SK-N-SH (cell line): ENCODE measurements around the gene POLR2A. TPM values are rescaled to one million over a fixed set of nuclear protein-coding genes. Genes with fewer than 3 reads are reported as not detected.
A peak's percentile ranks its signal among the peaks of the same experiment; 100 is the strongest.

ENCODE experiments used
- CTCF ChIA-PET: fragments of 300-600, 350-600 bp; formaldehyde crosslinking; extraction: SDS; loops from one replicate; lab custom pipeline; 2021; lab: Yijun Ruan, JAX
- POLR2A ChIA-PET: fragments of 350-600 bp; sonication (Branson Sonifier 250); formaldehyde crosslinking; extraction: SDS; loops from one replicate; lab custom pipeline; 2020; ENCODE audit warnings: antibody characterized with exemption, inconsistent platforms; lab: Yijun Ruan, JAX
- DNase-seq: peaks from one replicate; pipeline ENCODE4 v3.0.0; 2012
- H2AFZ ChIP-seq: fragments of 200-600 bp; sonication (generic); 2 replicates; pipeline ENCODE4 v1.8.1; 2016; ENCODE audit warnings: antibody characterized with exemption, mild to moderate bottlenecking, low read depth
- H3F3A ChIP-seq: fragments of 200-600 bp; sonication (generic); replicated peaks from 2 replicates; pipeline ENCODE3; 2016; ENCODE audit warnings: antibody characterized with exemption, mild to moderate bottlenecking; ENCODE audit not compliant: insufficient read depth
- H3K27ac ChIP-seq, 2 experiments: fragments of 200-500 bp in 1 of 2; fragments of 200-600 bp in 1 of 2; sonication (Bioruptor generic) in 1 of 2; sonication (generic), shearing (Covaris generic) in 1 of 2; 2 replicates each; pipeline versions ENCODE4 v1.5.1 to v1.6.1; 2014 to 2016; ENCODE audit warnings: low read depth in 2 of 2, inconsistent platforms in 1 of 2, low read length in 1 of 2, mild to moderate bottlenecking in 1 of 2, mixed read lengths in 1 of 2
- H3K27me3 ChIP-seq: fragments of 200-600 bp; sonication (generic), shearing (Covaris generic); 2 replicates; pipeline ENCODE4 v1.6.1; 2016; ENCODE audit warnings: mixed run types; ENCODE audit not compliant: insufficient read depth
- H3K36me3 ChIP-seq, 2 experiments: fragments of 200-500 bp in 1 of 2; fragments of 200-600 bp in 1 of 2; sonication (Bioruptor generic) in 1 of 2; sonication (generic) in 1 of 2; replicated peaks in 1 of 2; 2 replicates each; pipeline versions ENCODE3 to v1.5.1; 2014 to 2016; ENCODE audit warnings: low read length in 1 of 2, mild to moderate bottlenecking in 1 of 2; ENCODE audit not compliant: insufficient read depth in 2 of 2, control insufficient read depth in 1 of 2
- H3K4me1 ChIP-seq, 2 experiments: fragments of 200-500 bp in 1 of 2; fragments of 200-600 bp in 1 of 2; sonication (Bioruptor generic) in 1 of 2; sonication (generic), shearing (Covaris generic) in 1 of 2; 2 replicates each; pipeline versions ENCODE4 v1.5.1 to v1.6.1; 2014 to 2016; ENCODE audit warnings: low read depth in 1 of 2, low read length in 1 of 2, mixed run types in 1 of 2; ENCODE audit not compliant: insufficient read depth in 2 of 2, control insufficient read depth in 1 of 2
- H3K4me2 ChIP-seq: fragments of 200-600 bp; sonication (generic), shearing (Covaris generic); 2 replicates; pipeline ENCODE4 v1.6.1; 2017; ENCODE audit warnings: mixed run types
- H3K4me3 ChIP-seq, 2 experiments: fragments of 200-500 bp in 1 of 2; fragments of 200-600 bp in 1 of 2; sonication (Bioruptor generic) in 1 of 2; sonication (generic), shearing (Covaris generic) in 1 of 2; 2 replicates each; pipeline versions ENCODE4 v1.5.1 to v1.8.1; 2014 to 2016; ENCODE audit warnings: low read depth in 2 of 2, inconsistent platforms in 1 of 2, low read length in 1 of 2, mild to moderate bottlenecking in 1 of 2, mixed read lengths in 1 of 2, moderate library complexity in 1 of 2
- H3K79me2 ChIP-seq: fragments of 200-600 bp; sonication (generic); 2 replicates; pipeline ENCODE4 v1.8.1; 2017; ENCODE audit warnings: mild to moderate bottlenecking; ENCODE audit not compliant: insufficient read depth
- H3K9ac ChIP-seq: fragments of 200-600 bp; sonication (generic); 2 replicates; pipeline ENCODE4 v1.6.1; 2017; ENCODE audit warnings: mixed run types
- H3K9me2 ChIP-seq: fragments of 200-600 bp; sonication (generic); 2 replicates; pipeline ENCODE4 v1.6.1; 2017; ENCODE audit warnings: mixed run types
- H3K9me3 ChIP-seq: fragments of 200-600 bp; sonication (generic); 2 replicates; pipeline ENCODE4 v1.6.1; 2017; ENCODE audit warnings: mixed run types, mild to moderate bottlenecking, moderate library complexity
- H4K20me1 ChIP-seq: fragments of 200-600 bp; sonication (generic); 2 replicates; pipeline ENCODE4 v1.6.1; 2017; ENCODE audit warnings: mild to moderate bottlenecking, mixed run types; ENCODE audit not compliant: insufficient read depth
- ELF1 ChIP-seq: IDR thresholded peaks from 2 replicates; pipeline ENCODE4 v1.4.0; 2012
- EP300 ChIP-seq, 2 experiments: IDR thresholded peaks; 2 replicates each; pipeline versions ENCODE4 v1.4.0 to v1.6.1; 2012; ENCODE audit warnings: borderline replicate concordance in 1 of 2, low read depth in 1 of 2, low read length in 1 of 2
- FOXM1 ChIP-seq: IDR thresholded peaks from 2 replicates; pipeline ENCODE4 v1.4.0; 2012; ENCODE audit warnings: low read depth, mild to moderate bottlenecking
- GATA2 ChIP-seq: sonication (generic); formaldehyde crosslinking; IDR thresholded peaks from 2 replicates; pipeline ENCODE4 v1.5.0; 2020; ENCODE audit warnings: mild to moderate bottlenecking, missing genetic modification reagents
- JUND ChIP-seq: IDR thresholded peaks from 2 replicates; pipeline ENCODE4 v1.4.0; 2012
- MEF2A ChIP-seq: IDR thresholded peaks from 2 replicates; pipeline ENCODE4 v1.4.0; 2012; ENCODE audit warnings: low read depth, borderline replicate concordance
- MXI1 ChIP-seq: IDR thresholded peaks from 2 replicates; pipeline ENCODE4 v1.6.1; 2012; ENCODE audit warnings: mild to moderate bottlenecking, low read depth, low read length, improper control_type of control experiment
- RAD21 ChIP-seq: IDR thresholded peaks from 2 replicates; pipeline ENCODE4 v1.6.1; 2012; ENCODE audit warnings: mild to moderate bottlenecking, low read length
- RCOR1 ChIP-seq: fragments of 150-350 bp; IDR thresholded peaks from 2 replicates; pipeline ENCODE4 v1.6.1; 2017; ENCODE audit warnings: antibody characterized with exemption, low read length
- RFX5 ChIP-seq: IDR thresholded peaks from 2 replicates; pipeline ENCODE4 v1.6.1; 2012; ENCODE audit warnings: mild to moderate bottlenecking, improper control_type of control experiment, low read length
- RXRA ChIP-seq: IDR thresholded peaks from 2 replicates; pipeline ENCODE4 v1.4.0; 2012; ENCODE audit warnings: low read depth, mild to moderate bottlenecking, borderline replicate concordance
- SIN3A ChIP-seq: IDR thresholded peaks from 2 replicates; pipeline ENCODE4 v1.6.1; 2012; ENCODE audit warnings: low read depth, mild to moderate bottlenecking, low read length, moderate library complexity, borderline replicate concordance
- SMC3 ChIP-seq: IDR thresholded peaks from 2 replicates; pipeline ENCODE4 v1.6.1; 2012; ENCODE audit warnings: low read depth, low read length, improper control_type of control experiment
- TAF1 ChIP-seq: IDR thresholded peaks from 2 replicates; pipeline ENCODE4 v1.6.1; 2012; ENCODE audit warnings: low read depth, mild to moderate bottlenecking, low read length, moderate library complexity, borderline replicate concordance
- TCF12 ChIP-seq: IDR thresholded peaks from 2 replicates; pipeline ENCODE4 v1.4.0; 2012
- TEAD4 ChIP-seq: IDR thresholded peaks from 2 replicates; pipeline ENCODE4 v1.4.0; 2012; ENCODE audit warnings: mild to moderate bottlenecking, borderline replicate concordance; ENCODE audit not compliant: insufficient read depth
- YY1 ChIP-seq: IDR thresholded peaks from 2 replicates; pipeline ENCODE4 v1.4.0; 2012; ENCODE audit warnings: low read depth, mild to moderate bottlenecking
- WGBS: methylation state at CpG from one replicate; pipeline ENCODE4 v1.1.6; 2017; ENCODE audit warnings: low lambda C conversion rate; 5-methylcytosine and 5-hydroxymethylcytosine counted together
- polyA plus RNA-seq, 3 experiments: library from polyadenylated mRNA; depleted of rRNA; stranded (reverse); fragments of >200 nt; gene quantifications; 2 replicates each; pipeline ENCODE4 v1.2.3, GENCODE V29; 2012
- TF ChIP-seq, protein P1 (sequence below): IDR thresholded peaks from 2 replicates; pipeline ENCODE4 v1.4.0; 2012; ENCODE audit warnings: low read depth
- TF ChIP-seq, protein P2 (sequence below): fragments of 200-600 bp; sonication (generic); IDR thresholded peaks from 2 replicates; pipeline ENCODE4 v1.6.1; 2017; ENCODE audit warnings: antibody characterized with exemption, mild to moderate bottlenecking, moderate library complexity
- TF ChIP-seq, protein P3 (sequence below): IDR thresholded peaks from 2 replicates; pipeline ENCODE4; 2012
- TF ChIP-seq, protein P4 (sequence below): fragments of 150-350 bp; IDR thresholded peaks from 2 replicates; pipeline ENCODE4 v1.6.1; 2017; ENCODE audit warnings: antibody characterized with exemption, low read length, low read depth, borderline replicate concordance
- TF ChIP-seq, protein P5 (sequence below): fragments of 150-350 bp; IDR thresholded peaks from 2 replicates; pipeline ENCODE4 v1.6.1; 2016; ENCODE audit warnings: mild to moderate bottlenecking, low read depth, low read length
- TF ChIP-seq, protein P6 (sequence below): IDR thresholded peaks from 2 replicates; pipeline ENCODE4 v1.4.0; 2012; ENCODE audit warnings: low read depth, borderline replicate concordance
- TF ChIP-seq, protein P7 (sequence below): IDR thresholded peaks from 2 replicates; pipeline ENCODE4 v1.4.0; 2012; ENCODE audit warnings: low read depth, borderline replicate concordance

The POLR2A gene
- polyA plus RNA-seq, 1 of the 3 experiments (the other 2 are of a cell fraction) = 37.3 TPM

DNA sequence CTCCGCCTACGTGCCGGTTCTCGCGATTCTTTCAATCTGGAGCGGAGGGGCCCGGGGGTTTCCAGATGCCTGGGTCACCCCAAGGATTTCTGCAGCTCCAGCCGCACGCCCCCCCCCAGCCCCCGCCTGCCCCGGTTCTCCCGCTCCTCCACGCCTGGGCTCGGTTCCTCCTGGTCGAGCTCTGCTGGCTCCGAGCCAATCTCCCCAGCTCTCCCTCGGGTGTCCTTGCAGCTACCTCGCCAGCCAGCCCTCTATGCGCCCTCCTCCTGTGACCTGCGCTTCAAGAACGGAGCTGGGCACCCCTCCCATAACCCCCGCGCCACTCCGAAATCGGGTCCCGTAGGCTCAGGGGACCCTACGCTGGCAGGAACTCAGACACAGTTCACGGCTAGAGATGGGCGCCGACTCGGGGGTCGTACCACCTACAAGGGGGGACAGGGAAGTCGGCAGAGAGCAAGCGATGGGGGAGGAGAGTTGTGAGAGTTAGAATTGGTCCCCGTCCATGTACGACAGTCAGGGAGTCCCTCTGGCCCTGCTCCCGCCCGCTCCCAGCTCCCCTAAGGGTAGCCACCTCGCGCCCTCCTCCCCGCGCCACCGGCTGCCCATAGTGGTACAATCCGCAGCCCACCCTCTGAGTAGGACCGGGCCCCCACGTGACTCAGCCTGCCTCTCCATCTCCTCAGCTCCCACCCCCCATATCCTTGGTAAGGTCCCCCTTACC, 43.9 kb upstream of the POLR2A start:
- H3K27ac ChIP-seq = peak overlapping the region in 1 of 2 experiments; percentile 97; a peak in 2 of 4 replicates
- H3K9me3 ChIP-seq = no peaks in the 10 kb centered on the region
- DNase-seq = peak; percentile 93
- peaks cover 7% of the 10 kb centered on the region; the same call in 1 of the 2 replicates for H3K79me2 ChIP-seq
- H3K36me3 ChIP-seq = peaks cover 0 to 4% of the 10 kb centered on the region in 2 experiments
- ChIA-PET POLR2A (interaction anchor here (1.1 to 3.3 kb wide), 8 partner anchors 8 to 120 kb away, joined by 3 to 19 read pairs (median 4); partner anchors contain the start of genes NEURL4, POLR2A, TMEM256 and ZBTB4), CTCF (interaction anchor here (0.7 to 1.6 kb wide), 5 partner anchors 34 to 120 kb away, joined by 3 to 6 read pairs (median 4); no protein-coding TSS in a partner anchor)
- H3K9me2 ChIP-seq = no peaks in the 10 kb centered on the region
- H3K4me2 ChIP-seq = peak overlapping the region; percentile 95
- 11% methylated on average over 32 of the region's 46 CpGs for WGBS
- no peaks in the 10 kb centered on the region for H4K20me1 ChIP-seq
- H3K4me3 ChIP-seq = peak overlapping the region; percentile 67 to 70
- H3F3A ChIP-seq = peaks cover 18% of the 10 kb centered on the region
- no peaks in the 10 kb centered on the region for H3K27me3 ChIP-seq
- H2AFZ ChIP-seq = peak overlapping the region; percentile 88
- H3K9ac ChIP-seq = peak overlapping the region; percentile 61
- H3K4me1 ChIP-seq = peaks cover 7 to 30% of the 10 kb centered on the region in 2 experiments; a peak in 2 of 4 replicates
- TF ChIP-seq FOXM1 (no peak), JUND (no peak), MEF2A (no peak), RAD21 (no peak), TCF12 (no peak), RXRA (no peak), SIN3A (no peak), YY1 (no peak), RFX5 (no peak), TEAD4 (no peak), ELF1 (no peak), EP300 (IDR thresholded peaks at IDR 0.05; ENCODE audit: borderline replicate concordance in 1 of 2, low read depth in 1 of 2, low read length in 1 of 2) (no peak), TAF1 (no peak), SMC3 (no peak), MXI1 (no peak; the same call in 1 of the 2 replicates), RCOR1 (no peak), GATA2 (no peak)
- TF ChIP-seq, protein P1, sequence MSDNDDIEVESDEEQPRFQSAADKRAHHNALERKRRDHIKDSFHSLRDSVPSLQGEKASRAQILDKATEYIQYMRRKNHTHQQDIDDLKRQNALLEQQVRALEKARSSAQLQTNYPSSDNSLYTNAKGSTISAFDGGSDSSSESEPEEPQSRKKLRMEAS = no peak
- TF ChIP-seq, protein P2, sequence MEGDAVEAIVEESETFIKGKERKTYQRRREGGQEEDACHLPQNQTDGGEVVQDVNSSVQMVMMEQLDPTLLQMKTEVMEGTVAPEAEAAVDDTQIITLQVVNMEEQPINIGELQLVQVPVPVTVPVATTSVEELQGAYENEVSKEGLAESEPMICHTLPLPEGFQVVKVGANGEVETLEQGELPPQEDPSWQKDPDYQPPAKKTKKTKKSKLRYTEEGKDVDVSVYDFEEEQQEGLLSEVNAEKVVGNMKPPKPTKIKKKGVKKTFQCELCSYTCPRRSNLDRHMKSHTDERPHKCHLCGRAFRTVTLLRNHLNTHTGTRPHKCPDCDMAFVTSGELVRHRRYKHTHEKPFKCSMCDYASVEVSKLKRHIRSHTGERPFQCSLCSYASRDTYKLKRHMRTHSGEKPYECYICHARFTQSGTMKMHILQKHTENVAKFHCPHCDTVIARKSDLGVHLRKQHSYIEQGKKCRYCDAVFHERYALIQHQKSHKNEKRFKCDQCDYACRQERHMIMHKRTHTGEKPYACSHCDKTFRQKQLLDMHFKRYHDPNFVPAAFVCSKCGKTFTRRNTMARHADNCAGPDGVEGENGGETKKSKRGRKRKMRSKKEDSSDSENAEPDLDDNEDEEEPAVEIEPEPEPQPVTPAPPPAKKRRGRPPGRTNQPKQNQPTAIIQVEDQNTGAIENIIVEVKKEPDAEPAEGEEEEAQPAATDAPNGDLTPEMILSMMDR = no peak
- TF ChIP-seq, protein P3, sequence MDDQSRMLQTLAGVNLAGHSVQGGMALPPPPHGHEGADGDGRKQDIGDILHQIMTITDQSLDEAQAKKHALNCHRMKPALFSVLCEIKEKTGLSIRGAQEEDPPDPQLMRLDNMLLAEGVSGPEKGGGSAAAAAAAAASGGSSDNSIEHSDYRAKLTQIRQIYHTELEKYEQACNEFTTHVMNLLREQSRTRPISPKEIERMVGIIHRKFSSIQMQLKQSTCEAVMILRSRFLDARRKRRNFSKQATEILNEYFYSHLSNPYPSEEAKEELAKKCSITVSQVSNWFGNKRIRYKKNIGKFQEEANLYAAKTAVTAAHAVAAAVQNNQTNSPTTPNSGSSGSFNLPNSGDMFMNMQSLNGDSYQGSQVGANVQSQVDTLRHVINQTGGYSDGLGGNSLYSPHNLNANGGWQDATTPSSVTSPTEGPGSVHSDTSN = no peak
- TF ChIP-seq, protein P4, sequence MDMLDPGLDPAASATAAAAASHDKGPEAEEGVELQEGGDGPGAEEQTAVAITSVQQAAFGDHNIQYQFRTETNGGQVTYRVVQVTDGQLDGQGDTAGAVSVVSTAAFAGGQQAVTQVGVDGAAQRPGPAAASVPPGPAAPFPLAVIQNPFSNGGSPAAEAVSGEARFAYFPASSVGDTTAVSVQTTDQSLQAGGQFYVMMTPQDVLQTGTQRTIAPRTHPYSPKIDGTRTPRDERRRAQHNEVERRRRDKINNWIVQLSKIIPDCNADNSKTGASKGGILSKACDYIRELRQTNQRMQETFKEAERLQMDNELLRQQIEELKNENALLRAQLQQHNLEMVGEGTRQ = peak; percentile 52; the same call in 1 of the 2 replicates
- TF ChIP-seq, protein P5, sequence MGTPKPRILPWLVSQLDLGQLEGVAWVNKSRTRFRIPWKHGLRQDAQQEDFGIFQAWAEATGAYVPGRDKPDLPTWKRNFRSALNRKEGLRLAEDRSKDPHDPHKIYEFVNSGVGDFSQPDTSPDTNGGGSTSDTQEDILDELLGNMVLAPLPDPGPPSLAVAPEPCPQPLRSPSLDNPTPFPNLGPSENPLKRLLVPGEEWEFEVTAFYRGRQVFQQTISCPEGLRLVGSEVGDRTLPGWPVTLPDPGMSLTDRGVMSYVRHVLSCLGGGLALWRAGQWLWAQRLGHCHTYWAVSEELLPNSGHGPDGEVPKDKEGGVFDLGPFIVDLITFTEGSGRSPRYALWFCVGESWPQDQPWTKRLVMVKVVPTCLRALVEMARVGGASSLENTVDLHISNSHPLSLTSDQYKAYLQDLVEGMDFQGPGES = no peak
- TF ChIP-seq, protein P6, sequence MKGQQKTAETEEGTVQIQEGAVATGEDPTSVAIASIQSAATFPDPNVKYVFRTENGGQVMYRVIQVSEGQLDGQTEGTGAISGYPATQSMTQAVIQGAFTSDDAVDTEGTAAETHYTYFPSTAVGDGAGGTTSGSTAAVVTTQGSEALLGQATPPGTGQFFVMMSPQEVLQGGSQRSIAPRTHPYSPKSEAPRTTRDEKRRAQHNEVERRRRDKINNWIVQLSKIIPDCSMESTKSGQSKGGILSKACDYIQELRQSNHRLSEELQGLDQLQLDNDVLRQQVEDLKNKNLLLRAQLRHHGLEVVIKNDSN = peak; percentile 85
- TF ChIP-seq, protein P7, sequence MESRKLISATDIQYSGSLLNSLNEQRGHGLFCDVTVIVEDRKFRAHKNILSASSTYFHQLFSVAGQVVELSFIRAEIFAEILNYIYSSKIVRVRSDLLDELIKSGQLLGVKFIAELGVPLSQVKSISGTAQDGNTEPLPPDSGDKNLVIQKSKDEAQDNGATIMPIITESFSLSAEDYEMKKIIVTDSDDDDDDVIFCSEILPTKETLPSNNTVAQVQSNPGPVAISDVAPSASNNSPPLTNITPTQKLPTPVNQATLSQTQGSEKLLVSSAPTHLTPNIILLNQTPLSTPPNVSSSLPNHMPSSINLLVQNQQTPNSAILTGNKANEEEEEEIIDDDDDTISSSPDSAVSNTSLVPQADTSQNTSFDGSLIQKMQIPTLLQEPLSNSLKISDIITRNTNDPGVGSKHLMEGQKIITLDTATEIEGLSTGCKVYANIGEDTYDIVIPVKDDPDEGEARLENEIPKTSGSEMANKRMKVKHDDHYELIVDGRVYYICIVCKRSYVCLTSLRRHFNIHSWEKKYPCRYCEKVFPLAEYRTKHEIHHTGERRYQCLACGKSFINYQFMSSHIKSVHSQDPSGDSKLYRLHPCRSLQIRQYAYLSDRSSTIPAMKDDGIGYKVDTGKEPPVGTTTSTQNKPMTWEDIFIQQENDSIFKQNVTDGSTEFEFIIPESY = peak; percentile 94
